ENCODE data around the gene KAZN.

The KAZN gene

GRCh38 chr1:15158506-15159165, 560.2 kb downstream of the KAZN start:
- DNase-seq (ENCODE audit: low read depth in 2 of 2) = no peak

GRCh38 chr1:15159166-15159555, 560.7 kb downstream of the KAZN start:
- no peak for DNase-seq (ENCODE audit: low read depth in 2 of 2)

- DNase-seq (ENCODE audit: low read depth in 2 of 2) = no peak
These were observed 562.1 kb downstream of the KAZN start for GRCh38 chr1:15160626-15161025.

GRCh38 chr1:15167386-15167785, 568.9 kb downstream of the KAZN start:
- DNase-seq (ENCODE audit: low read depth in 2 of 2) = no peak

Data from stimulated activated CD8-positive, alpha-beta memory T cell treated with anti-CD3 and anti-CD28 coated beads, Interleukin-7, amount 100 ng/mL, for 1 hour (primary cell).